Mucosa of stomach (tissue), 1 donor: ENCODE results near the gene UXT.

Experiments used
- H3K27me3 ChIP-seq: one replicate; pipeline ENCODE4 v1.7.0; 2013; ENCODE audit warnings: mild to moderate bottlenecking, low read length; ENCODE audit not compliant: control insufficient read depth, insufficient read depth
- H3K36me3 ChIP-seq: one replicate; pipeline ENCODE4 v1.7.0; 2013; ENCODE audit warnings: low read length; ENCODE audit not compliant: control insufficient read depth, insufficient read depth
- H3K4me1 ChIP-seq: one replicate; pipeline ENCODE4 v1.7.0; 2013; ENCODE audit warnings: mild to moderate bottlenecking, low read length; ENCODE audit not compliant: control insufficient read depth, insufficient read depth
- H3K4me3 ChIP-seq: one replicate; pipeline ENCODE4 v1.7.0; 2013; ENCODE audit warnings: low read length
- H3K9ac ChIP-seq: one replicate; pipeline ENCODE4 v1.7.0; 2013; ENCODE audit warnings: mild to moderate bottlenecking, low read length, moderate library complexity
- H3K9me3 ChIP-seq: one replicate; pipeline ENCODE4 v1.7.0; 2013; ENCODE audit warnings: mild to moderate bottlenecking, low read length, moderate library complexity; ENCODE audit not compliant: control insufficient read depth
- donor health status: Pancreatic carcinoma.

Gene UXT

DNA sequence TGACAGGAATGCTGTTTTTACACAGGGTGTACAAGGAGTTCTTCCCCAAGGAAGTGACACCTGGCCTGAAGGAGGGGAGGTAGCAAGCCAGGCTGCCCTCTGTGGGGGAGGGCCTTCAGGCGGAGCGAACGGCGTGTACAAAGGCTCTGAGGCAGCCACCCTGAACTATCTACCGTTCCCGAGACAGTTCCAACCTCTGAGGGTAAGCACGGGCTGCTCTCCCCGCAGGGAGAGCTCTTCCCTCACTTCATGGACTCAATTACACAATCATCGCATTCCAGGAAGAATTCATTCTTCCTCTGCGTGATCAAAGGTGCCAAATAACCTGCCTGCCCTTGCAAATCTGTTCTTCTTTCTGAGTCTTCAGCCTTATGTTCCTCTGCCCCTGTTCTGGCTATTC is 13.4 kb downstream of the UXT start:
- no peaks in the 10 kb centered on the region for H3K27me3 ChIP-seq
- no peaks in the 10 kb centered on the region for H3K9me3 ChIP-seq
- H3K9ac ChIP-seq = no peak overlapping the region
- H3K4me3 ChIP-seq = no peak overlapping the region
- H3K4me1 ChIP-seq = no peaks in the 10 kb centered on the region
- no peaks in the 10 kb centered on the region for H3K36me3 ChIP-seq

DNA sequence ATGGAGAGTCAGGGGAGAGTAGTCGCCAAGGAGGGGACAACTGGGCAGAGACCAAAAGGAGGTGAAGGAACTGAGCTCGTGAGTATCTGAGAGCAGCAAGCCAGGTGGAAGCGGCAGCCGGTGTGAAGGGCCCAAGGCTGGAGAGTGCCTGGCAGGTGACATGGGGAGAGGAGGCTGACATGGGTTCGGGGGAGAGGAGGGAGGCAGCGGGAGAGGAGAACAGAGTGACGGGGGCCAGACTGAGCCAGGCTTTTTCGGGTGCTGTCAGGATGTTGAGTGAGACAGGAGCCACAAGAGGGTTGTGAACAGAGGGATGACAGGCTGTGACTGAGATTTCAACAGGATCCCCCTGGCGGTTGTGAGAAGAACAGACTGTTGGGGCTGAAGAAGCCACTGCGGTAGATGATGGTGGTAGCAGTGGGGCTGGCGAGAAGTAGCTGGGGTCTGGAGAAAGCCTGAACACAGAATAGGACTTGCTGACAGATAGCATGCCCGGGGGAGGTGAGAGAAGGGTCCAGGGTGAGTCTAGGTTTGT is 14.4 kb downstream of the UXT start:
- Histone ChIP-seq H3K9me3 (no peaks in the 10 kb centered on the region), H3K4me1 (no peaks in the 10 kb centered on the region), H3K9ac (no peak overlapping the region), H3K4me3 (no peak overlapping the region), H3K27me3 (no peaks in the 10 kb centered on the region), H3K36me3 (no peaks in the 10 kb centered on the region)

DNA sequence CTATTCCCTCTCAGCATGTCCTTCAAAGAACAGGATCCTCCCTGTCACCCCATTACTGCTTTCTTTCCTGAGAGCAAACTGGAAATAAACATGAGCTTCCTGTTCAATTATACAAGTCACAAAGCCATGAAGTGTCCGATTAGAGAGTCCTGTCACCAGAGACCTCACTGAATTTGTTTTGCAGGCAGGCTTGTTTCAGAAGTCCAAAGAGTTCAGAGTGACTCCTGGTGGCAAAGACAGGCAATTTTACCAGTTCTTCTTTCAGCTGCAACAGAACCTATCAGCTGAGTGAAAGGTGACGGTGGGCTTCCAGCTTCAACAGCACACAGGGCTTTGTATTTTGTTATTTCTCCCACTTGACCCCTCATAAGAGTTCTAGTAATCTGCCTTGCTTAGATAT is 15.1 kb downstream of the UXT start:
- Histone ChIP-seq H3K36me3 (no peaks in the 10 kb centered on the region), H3K4me3 (no peak overlapping the region), H3K9me3 (no peaks in the 10 kb centered on the region), H3K27me3 (no peaks in the 10 kb centered on the region), H3K4me1 (no peaks in the 10 kb centered on the region), H3K9ac (no peak overlapping the region)

DNA sequence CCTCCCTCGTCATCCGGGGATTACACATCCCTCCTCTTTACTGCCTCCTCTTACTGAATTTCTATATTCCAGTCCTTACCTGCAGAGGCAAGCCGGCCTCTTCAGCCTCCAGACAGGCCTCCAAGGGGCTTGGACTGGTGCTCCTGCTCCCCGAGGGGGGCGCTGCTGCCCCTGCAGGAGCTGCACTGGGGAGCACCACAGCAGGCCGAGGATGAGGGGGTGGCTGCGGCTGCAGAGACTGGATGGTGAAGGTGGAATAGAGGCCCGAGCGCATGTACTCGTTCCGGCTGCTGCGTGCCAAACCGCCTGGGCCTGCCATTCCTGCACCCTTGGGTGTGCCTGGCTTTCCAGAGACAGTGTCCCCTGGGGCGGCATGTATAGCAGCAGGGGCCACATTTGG is 20.2 kb downstream of the UXT start:
- H3K4me1 ChIP-seq = no peaks in the 10 kb centered on the region
- no peaks in the 10 kb centered on the region for H3K27me3 ChIP-seq
- no peak overlapping the region for H3K9ac ChIP-seq
- H3K4me3 ChIP-seq = no peak overlapping the region
- H3K9me3 ChIP-seq = no peaks in the 10 kb centered on the region
- H3K36me3 ChIP-seq = no peaks in the 10 kb centered on the region

DNA sequence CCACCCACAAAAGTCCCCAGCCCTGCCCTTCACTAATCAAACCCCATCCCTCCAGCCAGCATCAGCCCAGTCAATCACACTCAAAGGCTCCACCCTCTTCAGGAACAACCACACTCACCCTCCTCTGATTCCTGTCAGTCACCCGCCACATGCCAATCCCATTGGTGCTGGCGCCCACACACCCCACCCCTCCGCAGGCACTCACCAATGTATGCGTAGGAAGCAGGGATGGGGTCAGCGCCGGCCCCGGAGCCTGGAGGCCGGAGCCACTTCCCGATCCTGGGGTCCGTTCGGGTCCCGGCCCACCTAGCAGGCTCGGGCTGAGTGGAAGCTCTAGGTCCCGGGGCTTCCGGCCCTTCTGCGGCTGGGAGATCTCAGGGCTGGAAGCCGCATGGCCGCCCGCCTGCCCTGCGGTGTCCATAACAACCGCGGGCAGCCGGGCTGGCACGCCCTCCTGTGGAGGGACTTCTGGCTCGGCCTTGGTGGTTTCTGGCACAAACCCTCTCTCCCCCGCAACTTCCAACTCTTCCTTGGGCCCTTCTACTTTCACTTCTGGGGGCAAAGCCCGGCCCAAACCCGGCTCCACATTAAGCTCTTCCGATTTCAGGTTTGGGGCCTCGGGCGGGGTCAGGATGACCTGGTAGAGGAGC is 21.3 kb downstream of the UXT start:
- no peaks in the 10 kb centered on the region for H3K9me3 ChIP-seq
- no peaks in the 10 kb centered on the region for H3K4me1 ChIP-seq
- no peaks in the 10 kb centered on the region for H3K36me3 ChIP-seq
- no peaks in the 10 kb centered on the region for H3K27me3 ChIP-seq
- H3K9ac ChIP-seq = peak overlapping the region; percentile 34
- H3K4me3 ChIP-seq = no peak overlapping the region

DNA sequence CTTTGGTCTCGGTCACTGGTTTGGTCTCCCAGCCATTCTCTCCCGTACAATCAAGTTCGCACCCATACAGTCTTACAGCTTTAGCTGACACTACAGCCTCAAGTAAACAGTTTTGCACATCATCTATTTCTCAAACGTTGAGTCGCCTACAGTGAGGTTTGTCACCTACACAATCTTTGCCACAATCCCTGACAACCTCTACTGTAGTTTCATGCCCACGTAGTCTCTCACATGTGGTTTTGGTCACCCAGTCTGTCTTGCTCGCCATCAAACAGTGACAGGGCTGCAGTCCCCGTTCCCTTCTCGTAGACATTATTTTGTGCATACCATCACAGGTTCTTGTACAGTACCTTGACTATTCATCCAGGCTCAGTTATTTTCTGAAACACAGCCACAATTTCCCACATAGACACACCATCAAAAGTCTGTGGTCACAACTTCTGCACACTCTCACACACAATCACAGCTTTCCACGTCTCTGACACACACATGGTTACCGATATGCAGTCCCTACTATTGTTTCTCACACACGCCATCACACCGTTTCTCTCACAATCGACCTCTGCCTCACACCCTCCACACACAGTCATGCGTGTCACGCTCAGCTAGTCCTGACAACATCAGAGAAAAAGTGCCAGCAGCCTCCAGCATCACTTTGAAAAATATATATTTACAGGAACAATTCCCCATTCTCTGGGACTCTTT is 24.0 kb downstream of the UXT start:
- H3K36me3 ChIP-seq = no peaks in the 10 kb centered on the region
- H3K9ac ChIP-seq = no peak overlapping the region
- H3K27me3 ChIP-seq = no peaks in the 10 kb centered on the region
- no peaks in the 10 kb centered on the region for H3K9me3 ChIP-seq
- H3K4me1 ChIP-seq = no peaks in the 10 kb centered on the region
- H3K4me3 ChIP-seq = no peak overlapping the region

DNA sequence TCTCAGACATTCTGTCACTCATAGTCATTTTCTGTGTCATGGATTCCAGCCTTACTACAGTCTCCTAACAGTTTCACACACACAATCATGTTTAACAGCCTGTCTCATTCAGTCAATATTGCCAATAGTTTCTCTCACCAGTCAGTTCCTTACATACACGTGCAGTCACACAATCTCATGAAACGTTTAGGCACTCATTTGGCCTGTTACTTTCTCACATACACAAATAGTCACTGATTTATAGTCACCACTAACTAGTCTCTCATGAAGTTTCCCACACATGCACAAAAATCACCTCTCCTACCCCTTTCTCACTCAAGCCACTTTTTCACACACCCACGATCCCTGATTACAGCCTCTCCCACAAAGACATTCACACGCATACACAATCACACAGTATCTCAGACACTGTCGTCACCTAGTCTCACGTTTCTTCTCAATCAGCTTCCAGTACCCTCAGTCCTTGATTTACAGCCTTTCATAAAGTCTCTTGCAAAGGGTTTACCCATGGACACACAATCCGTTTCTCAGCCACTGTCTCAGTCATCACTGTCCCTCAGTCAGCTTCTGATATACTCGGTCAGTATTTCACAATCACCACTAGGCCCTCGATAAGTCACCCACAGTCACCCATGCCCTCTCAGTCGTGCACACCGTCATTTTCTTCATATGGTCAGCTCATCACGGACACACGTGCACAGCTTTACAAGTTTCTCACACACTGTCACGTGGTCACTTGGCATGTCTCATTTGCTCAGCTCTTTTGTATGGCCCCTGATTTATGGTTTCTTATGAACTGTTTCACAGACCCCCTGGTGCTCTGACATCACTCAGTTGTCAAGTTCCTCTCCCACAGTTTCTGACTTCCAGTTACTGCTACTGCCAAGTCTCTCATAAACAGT is 25.0 kb downstream of the UXT start:
- Histone ChIP-seq H3K4me3 (no peak overlapping the region), H3K27me3 (no peaks in the 10 kb centered on the region), H3K9ac (no peak overlapping the region), H3K36me3 (no peaks in the 10 kb centered on the region), H3K4me1 (no peaks in the 10 kb centered on the region), H3K9me3 (no peaks in the 10 kb centered on the region)

DNA sequence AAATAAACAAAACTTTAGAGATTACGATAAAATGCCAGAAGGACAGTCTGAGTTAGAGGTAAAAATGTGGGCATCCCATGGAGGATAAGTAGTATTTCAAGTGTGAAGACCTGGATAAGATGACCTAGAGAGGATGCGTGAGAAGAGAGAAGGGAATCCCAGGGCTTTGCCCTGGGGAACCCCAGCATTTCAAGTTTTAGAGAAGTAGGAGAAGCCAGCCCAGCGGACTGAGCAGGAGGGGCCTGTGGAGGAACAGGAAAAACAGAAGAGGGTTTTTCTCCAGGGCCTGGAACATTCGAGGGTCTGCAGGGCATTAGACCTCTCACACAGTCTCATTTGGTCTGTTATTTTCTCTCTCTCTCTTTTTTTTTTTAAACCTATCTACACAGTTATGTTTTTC is 26.3 kb downstream of the UXT start:
- no peaks in the 10 kb centered on the region for H3K36me3 ChIP-seq
- H3K4me1 ChIP-seq = no peaks in the 10 kb centered on the region
- no peaks in the 10 kb centered on the region for H3K9me3 ChIP-seq
- no peaks in the 10 kb centered on the region for H3K27me3 ChIP-seq
- no peak overlapping the region for H3K9ac ChIP-seq
- H3K4me3 ChIP-seq = no peak overlapping the region

DNA sequence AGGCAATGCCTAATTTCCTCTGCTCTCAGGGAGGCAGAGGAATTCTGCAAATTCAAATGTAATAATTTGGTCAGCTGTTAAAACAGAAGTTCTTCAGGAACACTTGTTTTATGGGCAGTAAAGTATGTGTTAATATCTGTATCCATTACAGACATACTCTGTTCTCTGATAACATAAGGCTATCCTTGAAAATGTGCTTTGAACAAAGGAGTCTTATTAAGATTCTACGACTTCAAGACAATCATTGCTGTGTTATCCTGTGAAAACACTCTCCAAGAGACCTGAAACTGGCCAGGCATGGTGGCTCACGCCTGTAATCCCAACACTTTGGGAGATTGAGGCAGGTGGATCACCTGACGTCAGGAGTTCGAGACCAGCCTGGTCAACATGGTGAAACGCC is 27.3 kb downstream of the UXT start:
- Histone ChIP-seq H3K36me3 (no peaks in the 10 kb centered on the region), H3K9ac (no peak overlapping the region), H3K4me1 (no peaks in the 10 kb centered on the region), H3K27me3 (no peaks in the 10 kb centered on the region), H3K9me3 (no peaks in the 10 kb centered on the region), H3K4me3 (no peak overlapping the region)

DNA sequence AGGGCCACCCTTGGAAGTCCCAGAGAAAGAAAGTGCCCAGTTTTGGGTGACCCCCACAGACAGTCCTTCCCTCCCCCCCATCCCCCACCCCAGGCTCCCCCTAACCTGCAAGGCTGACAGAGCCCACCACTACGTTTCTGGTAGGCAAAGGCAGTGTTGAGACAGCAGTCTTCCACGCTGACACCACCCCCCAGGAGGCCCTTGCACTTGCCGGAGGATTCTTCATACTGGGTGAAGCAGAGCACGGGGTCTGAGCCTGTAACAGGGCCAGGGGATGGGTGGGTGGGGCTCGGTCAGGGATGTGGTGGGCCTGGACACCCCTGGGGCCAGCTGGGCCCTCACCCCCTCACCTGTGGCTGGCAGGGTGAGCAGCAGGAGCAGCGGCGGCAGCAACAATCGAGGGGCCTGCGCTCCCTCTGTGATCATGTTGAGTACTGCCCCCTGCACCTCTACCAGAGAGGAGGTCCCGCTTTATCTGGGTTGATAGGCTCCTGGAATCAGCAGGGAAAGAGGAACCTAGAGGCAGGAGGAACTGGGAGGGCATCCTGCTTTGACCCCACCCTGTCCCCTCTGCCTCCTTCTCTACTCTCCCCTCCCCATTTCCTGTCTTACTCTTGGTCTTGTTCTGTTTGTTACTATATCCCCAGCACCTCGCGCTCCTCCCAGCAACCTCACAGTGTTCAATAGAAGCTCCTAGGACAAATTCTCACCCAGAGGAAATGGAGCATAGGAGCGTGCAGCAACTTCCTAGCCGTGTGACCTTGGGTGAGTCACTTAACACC is 29.4 kb downstream of the UXT start, which contains the start of gene CFP:
CFP (minus strand) TSS at position 512 of the 782 bp plus-strand sequence; CDS start at position 426, 86 bp downstream.
- H3K4me3 ChIP-seq = no peak within 1 kb of the TSS
- no peaks in the 10 kb centered on the region for H3K4me1 ChIP-seq
- H3K9ac ChIP-seq = no peak within 1 kb of the TSS
- no peaks in the 10 kb centered on the region for H3K36me3 ChIP-seq
- no peaks in the 10 kb centered on the region for H3K27me3 ChIP-seq
- H3K9me3 ChIP-seq = no peaks in the 10 kb centered on the region

DNA sequence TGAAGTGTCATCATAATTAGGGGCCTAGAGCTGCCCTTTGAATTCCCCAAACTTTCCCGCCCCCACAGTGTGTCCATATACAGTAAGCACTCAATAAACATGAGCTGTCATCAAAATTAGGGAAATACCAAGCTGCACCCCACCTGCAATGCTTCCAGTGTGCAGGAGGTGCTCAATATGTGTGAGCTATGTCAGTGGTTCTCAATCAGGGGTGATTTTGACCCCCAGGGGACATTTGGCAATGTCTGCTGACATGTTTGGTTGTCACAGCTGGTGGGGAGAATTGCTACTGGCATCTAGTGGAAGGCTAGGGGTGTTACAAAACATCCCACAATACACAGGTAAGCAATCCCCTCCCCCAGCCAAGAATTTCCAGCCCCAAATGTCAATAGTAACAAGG is 30.0 kb downstream of the UXT start:
- H3K9ac ChIP-seq = no peak overlapping the region
- H3K27me3 ChIP-seq = peaks cover 2% of the 10 kb centered on the region
- H3K36me3 ChIP-seq = no peaks in the 10 kb centered on the region
- no peak overlapping the region for H3K4me3 ChIP-seq
- H3K9me3 ChIP-seq = no peaks in the 10 kb centered on the region
- no peaks in the 10 kb centered on the region for H3K4me1 ChIP-seq
